Regular cardiac myocyte (primary cell): Measurements from ENCODE around the gene PTGDS. TPM values are rescaled to one million over a fixed set of nuclear protein-coding genes. Genes with fewer than 3 reads are reported as not detected.

Experiments used
- total RNA-seq: library from RNA; depleted of rRNA; stranded (reverse); fragments of >200 nt; gene quantifications from 2 replicates; pipeline ENCODE4 v1.2.3, GENCODE V29; 2014

Gene PTGDS
- total RNA-seq = 1.7 TPM in 1 of 2 replicates, not detected in the other

DNA sequence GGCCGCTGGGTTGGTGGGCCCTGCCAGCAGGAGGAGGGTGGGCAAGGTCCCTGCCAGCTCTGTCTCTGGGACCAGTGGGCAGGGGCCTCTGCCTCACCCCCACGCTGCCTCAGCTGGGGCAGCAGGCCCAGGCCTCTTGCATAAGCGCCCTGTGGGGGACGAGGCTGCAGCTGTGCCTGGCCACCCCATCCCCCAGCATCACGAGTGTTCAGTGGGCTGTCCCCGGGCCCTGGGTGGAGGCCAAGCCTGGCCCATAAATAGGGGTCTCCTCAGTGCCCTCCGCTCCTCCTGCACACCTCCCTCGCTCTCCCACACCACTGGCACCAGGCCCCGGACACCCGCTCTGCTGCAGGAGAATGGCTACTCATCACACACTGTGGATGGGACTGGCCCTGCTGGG lies at the start of gene PTGDS:
TSS of gene PTGDS (plus strand) at position 282 of the 400 bp plus-strand sequence. CDS start at position 357, 75 bp downstream.

DNA sequence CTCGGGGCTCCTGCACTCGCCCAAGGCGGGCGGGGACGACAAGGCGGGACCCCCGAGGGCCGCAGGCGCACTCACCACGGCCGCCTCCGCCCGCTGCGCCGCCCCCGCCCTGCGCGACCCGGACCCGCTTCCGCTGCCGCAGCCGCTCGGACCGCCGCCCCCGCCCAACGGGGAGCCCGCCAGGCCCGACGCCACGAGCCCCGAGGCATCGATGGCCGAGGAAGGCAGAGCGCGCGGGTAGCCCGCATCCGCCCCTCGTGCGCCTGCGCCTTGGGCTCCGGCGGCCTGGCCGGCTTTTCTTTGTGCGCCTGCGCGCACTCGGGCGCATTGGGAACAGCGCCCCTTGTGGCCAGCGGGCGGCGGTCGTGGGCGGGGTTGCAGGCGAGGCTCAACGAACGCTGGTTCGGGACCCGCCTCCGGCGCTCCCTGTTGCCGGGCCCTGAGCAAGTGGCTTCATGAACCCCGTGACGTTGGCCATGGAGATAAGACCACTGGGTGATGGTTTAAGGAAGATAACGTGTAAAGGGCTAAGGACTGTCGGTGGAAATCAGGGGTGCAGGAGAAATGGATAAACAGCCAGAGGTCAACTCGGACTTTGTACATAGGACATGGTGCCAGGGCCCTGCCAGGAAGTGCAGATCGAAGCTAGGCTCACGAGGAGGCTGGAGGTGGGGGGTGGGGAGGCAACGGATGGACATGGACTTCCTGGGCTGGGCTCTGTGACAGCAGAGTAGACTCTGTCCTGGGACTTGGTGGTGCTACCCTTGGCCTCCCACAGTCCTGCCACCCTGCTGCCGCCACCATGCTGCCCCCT lies 32.6 kb upstream of the PTGDS start, which contains the start of the genes C8G and FBXW5:
TSS of gene C8G (plus strand) at position 725 of the 814 bp plus-strand sequence. CDS start at position 803, 78 bp downstream.
TSS of gene FBXW5 (minus strand) at position 220 of the 814 bp plus-strand sequence. CDS start 655 bp downstream, outside the sequence.

DNA sequence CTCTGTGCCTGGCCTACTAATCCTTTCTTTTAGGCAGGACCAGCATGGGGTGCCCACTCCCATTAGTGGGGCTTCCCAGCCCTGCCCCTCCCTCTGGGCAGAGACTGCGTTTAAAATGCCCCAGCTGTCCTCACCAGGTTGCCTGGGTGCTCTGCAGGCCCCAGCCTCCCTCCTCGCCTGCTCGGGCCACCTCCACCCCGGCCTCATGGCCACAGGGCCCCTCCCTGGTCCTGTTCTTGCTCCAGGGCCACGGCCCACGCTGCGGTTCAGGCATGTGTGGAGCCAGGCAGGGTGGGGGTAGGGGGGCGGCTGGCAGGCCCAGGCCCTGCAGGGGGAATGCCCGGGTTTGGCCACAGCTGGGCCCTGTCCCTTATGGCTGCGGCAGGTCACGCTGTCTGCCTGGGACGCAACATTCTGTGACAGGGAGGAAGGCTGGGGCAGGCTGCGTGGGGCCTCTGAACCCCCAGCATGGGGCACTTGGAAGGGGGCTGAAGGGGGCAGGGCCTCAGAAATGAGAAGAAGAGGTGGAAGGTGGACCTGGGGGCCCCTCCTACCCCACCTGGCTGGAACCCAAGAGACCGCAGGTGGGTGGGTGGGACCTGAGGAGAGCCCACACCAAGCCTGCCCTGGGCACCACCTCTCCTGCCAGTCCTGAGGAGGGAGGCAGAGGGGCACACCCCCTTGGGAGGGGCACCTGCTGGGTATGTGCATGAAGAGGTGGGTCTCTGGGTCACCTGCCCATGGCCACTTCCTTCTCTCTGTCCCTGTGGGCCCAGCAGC lies 25.6 kb upstream of the PTGDS start, which contains the start of gene LCN12:
TSS of gene LCN12 (plus strand) at position 733 of the 780 bp plus-strand sequence. CDS start 55 bp downstream, outside the sequence.

DNA sequence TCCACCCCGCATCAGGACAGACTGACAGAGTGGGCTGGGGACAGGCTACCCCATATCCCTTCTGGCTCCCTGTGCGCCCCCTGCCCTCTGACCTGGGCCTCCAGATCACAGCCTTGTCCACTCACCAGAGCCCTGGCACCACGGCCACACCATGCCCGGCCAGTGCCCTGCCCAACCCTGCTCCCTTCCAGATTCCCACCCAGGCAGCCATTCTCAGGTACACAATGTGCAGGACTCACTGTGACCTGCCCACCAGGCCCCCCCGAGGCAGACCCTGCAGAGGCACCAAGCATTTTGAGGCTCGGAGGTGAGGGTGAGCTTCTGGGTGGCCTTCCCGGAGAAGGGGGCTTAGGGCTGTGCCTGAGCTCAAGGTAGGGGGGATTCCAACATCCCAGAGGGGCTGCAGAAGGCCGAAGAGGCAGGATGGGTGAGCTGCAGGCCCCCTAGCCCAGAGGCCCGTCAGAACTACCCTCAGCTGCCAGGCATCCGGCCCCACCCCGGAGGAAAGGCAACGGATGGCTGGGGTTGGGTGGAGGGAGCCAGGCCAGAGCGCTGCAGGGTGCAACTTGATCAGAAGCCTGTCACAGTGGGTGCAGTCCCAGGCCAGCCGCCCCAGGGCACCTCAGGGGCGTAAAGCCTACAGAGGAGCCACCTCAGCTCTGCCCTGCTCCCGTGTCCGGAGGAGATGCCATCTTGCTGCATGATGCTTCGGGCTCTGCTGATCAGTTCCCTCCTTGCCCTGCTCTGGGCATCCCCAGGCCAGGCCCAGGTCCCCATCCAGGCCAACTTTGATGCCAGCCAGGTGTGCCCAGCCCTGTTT lies 5.1 kb downstream of the PTGDS start, which contains the start of gene LCNL1:
TSS of gene LCNL1 (plus strand) at position 762 of the 820 bp plus-strand sequence. CDS start 594 bp downstream, outside the sequence.

DNA sequence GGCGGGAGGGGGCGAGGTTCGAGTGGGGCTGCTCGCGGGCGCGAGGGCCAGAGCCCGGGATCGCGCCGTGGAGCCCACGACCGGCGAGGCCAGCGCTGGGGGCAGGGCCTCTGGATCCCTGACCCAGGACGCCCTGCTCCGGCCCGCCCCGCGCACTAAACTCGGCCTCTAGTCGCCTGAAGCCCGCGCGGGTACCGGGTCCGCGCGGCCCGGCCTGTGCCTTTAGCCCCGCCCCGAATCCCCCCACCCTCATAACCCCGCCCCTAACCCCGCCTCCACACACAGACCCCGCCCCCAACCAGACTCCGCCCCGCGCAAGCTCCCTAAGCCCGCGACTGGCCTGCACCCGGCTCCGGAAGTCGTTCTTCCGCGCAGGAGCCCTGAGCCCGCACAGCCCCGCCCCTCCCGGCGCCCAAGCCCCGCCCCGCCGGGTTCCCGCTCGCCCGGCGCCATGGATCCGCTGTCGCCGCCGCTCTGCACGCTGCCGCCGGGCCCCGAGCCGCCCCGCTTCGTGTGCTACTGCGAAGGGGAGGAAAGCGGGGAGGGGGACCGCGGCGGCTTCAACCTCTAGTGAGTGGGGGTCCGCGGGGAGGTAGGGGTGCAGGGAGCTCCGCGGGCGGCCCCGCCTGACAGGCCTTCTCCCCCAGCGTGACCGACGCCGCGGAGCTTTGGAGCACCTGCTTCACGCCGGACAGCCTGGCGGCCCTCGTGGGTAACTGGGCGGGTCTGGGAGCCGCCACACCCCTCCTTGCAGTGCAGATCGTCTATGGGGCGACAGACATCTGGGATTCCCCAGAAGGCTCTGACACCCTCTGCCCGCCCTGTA lies 14.9 kb downstream of the PTGDS start, which contains the start of gene PAXX:
TSS of gene PAXX (plus strand) at position 430 of the 826 bp plus-strand sequence. CDS start at position 452, 22 bp downstream.

DNA sequence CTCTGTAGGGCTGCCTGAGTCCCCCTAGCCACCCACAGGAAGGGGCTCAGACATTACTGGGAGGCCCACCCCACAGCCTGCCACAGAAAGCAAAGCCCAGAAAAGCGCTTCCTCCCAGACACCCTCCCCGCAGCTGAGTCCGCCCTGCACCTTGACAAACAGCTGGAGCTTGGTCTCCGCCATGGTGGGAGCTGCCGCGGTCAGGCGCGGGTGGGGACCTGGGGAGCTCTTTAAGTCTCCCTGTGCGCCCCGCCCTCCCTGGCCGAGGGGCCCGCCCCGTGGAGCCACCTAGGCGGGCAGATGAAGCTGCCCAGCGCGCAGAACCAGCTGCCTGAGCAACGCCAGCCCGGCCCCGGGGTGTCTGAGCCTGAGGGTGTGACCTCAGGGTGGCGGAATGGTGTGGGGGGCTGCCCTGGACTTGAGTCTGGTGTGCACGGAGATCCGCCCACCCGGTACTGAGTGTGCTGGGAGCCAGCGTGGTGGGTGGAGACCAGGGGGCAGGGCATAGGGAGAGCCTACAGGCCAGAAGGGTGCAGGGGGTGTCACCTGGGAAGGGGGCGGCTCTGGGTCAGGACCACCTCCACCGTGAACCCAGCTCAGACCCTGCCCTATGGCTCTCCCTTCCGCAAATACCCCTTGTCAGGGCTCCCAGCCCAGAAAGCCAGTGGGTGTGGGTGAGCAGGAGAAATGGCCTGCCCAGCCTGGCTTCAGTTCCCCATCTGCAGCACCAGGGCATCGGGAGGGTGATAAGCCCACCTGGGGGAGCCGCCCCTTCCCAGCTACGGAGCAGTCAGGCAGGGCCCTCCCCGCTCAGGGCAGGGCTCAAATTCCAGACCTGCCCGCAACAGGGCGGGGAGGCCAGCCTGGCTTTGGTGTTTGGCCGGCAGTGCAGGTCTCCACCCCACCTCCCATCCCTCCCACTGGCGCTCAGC lies 19.3 kb downstream of the PTGDS start, which contains the start of gene CLIC3:
TSS of gene CLIC3 (minus strand) at position 208 of the 932 bp plus-strand sequence. CDS start at position 183, 25 bp downstream.

DNA sequence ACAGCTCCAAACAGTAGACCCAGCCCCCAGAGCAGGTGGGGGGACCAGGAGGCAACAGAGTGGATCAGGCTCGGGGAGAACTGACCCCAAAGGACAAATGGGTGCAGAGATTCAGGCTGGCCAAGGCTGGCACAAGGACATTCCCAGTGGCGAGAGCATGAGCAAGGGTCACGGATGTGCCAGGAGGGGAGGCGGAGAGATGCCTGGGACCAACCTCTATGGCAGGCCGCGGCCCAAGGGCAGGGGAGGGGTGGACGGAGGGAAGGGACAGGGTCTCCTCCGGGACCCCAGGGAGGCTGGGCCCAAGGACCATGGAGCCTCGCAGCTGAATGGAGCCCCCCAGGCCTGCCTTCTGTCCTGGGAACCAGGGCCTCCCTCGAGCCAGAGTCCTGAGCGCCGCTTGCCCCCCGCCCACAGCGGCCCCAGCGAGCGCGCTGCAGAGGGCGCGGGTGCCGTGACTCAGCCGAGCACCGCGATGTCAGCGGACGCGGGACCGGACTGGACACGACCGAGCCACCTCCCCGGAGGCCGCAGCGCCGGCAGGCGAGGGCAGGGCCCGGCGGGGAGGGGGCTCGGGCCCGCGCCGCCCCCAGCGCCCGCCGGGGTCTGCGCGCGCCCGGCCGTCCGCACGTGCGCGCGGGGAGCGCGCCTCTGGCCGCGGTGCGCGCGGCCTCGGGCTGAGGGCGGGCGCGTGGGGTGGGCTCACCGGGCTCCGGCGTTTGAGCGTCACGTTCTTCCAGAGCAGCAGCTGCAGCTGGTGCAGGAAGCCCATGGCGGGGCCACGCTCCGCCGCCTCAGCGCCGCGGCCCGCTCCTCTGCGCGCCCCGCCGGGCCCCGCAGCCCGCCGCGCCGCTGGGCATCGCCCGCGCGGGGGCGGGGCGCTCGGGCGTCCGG lies 50.3 kb downstream of the PTGDS start, which contains the start of gene ABCA2:
TSS of gene ABCA2 (minus strand) at position 869 of the 894 bp plus-strand sequence. CDS start at position 772, 97 bp downstream.

Other genes with a start within 250 kb of the PTGDS start
- not detected in 2 replicates for gene LCN10, start 234.6 kb upstream of the PTGDS start, total RNA-seq
- not detected in 2 replicates for gene LCN6, start 229.0 kb upstream of the PTGDS start, total RNA-seq
- not detected in 2 replicates for gene LCN8, start 219.3 kb upstream of the PTGDS start, total RNA-seq
- gene LCN15, start 213.0 kb upstream of the PTGDS start, total RNA-seq = not detected in 2 replicates
- gene TMEM141, start 186.2 kb upstream of the PTGDS start, total RNA-seq = 84.2 and 95.0 TPM in 2 replicates
- under 0.01 and 0.28 TPM in 2 replicates for gene CCDC183, start 181.2 kb upstream of the PTGDS start, total RNA-seq
- gene RABL6, start 169.6 kb upstream of the PTGDS start, total RNA-seq = 41.4 and 79.9 TPM in 2 replicates
- 1.5 and 6.8 TPM in 2 replicates for gene AJM1, start 135.0 kb upstream of the PTGDS start, total RNA-seq
- 96.0 and 110 TPM in 2 replicates for gene PHPT1, start 128.1 kb upstream of the PTGDS start, total RNA-seq
- gene MAMDC4, start 125.2 kb upstream of the PTGDS start, total RNA-seq = 3.3 and 9.6 TPM in 2 replicates
- 297 and 393 TPM in 2 replicates for gene EDF1, start 111.2 kb upstream of the PTGDS start, total RNA-seq
- 9.0 and 28.9 TPM in 2 replicates for gene TRAF2, start 91.0 kb upstream of the PTGDS start, total RNA-seq
- 161 and 176 TPM in 2 replicates for gene FBXW5, start 32.8 kb upstream of the PTGDS start, total RNA-seq
- gene C8G, start 32.3 kb upstream of the PTGDS start, total RNA-seq = 0.19 TPM in 1 of 2 replicates, not detected in the other
- not detected in 2 replicates for gene LCN12, start 25.2 kb upstream of the PTGDS start, total RNA-seq
- gene LCNL1, start 5.5 kb downstream of the PTGDS start, total RNA-seq = 0.85 TPM in 1 of 2 replicates, not detected in the other
- 14.9 and 23.6 TPM in 2 replicates for gene PAXX, start 14.9 kb downstream of the PTGDS start, total RNA-seq
- gene CLIC3, start 19.1 kb downstream of the PTGDS start, total RNA-seq = 0.56 and 1.7 TPM in 2 replicates
- gene ABCA2, start 50.7 kb downstream of the PTGDS start, total RNA-seq = 10.4 and 20.3 TPM in 2 replicates
- gene FUT7, start 54.6 kb downstream of the PTGDS start, total RNA-seq = not detected in 2 replicates
- 14.6 and 20.3 TPM in 2 replicates for gene NPDC1, start 68.7 kb downstream of the PTGDS start, total RNA-seq
- not detected in 2 replicates for gene ENTPD2, start 76.6 kb downstream of the PTGDS start, total RNA-seq
- gene SAPCD2, start 93.1 kb downstream of the PTGDS start, total RNA-seq = 0.85 and 10.4 TPM in 2 replicates
- gene UAP1L1, start 100.0 kb downstream of the PTGDS start, total RNA-seq = 5.9 and 16.1 TPM in 2 replicates
- gene MAN1B1, start 109.5 kb downstream of the PTGDS start, total RNA-seq = 67.3 and 120 TPM in 2 replicates
- 33.9 and 69.9 TPM in 2 replicates for gene DPP7, start 137.2 kb downstream of the PTGDS start, total RNA-seq
- gene GRIN1, start 161.7 kb downstream of the PTGDS start, total RNA-seq = under 0.01 and 0.19 TPM in 2 replicates
- gene LRRC26, start 192.5 kb downstream of the PTGDS start, total RNA-seq = not detected in 2 replicates
- gene TMEM210, start 194.6 kb downstream of the PTGDS start, total RNA-seq = not detected in 2 replicates
- gene ANAPC2, start 211.1 kb downstream of the PTGDS start, total RNA-seq = 16.9 and 21.5 TPM in 2 replicates
- gene SSNA1, start 211.2 kb downstream of the PTGDS start, total RNA-seq = 43.1 and 109 TPM in 2 replicates
- 4.2 and 7.7 TPM in 2 replicates for gene TPRN, start 223.2 kb downstream of the PTGDS start, total RNA-seq
- 36.9 and 42.9 TPM in 2 replicates for gene TMEM203, start 228.1 kb downstream of the PTGDS start, total RNA-seq
- gene NDOR1, start 228.2 kb downstream of the PTGDS start, total RNA-seq = 2.8 and 5.9 TPM in 2 replicates
- gene RNF208, start 244.7 kb downstream of the PTGDS start, total RNA-seq = 0.19 and 0.28 TPM in 2 replicates
- gene CYSRT1, start 247.7 kb downstream of the PTGDS start, total RNA-seq = under 0.01 and 0.19 TPM in 2 replicates
- gene RNF224, start 250.0 kb downstream of the PTGDS start, total RNA-seq = not detected in 2 replicates